HG03565 (cell line): ENCODE data around the gene FOXC2.

Experiments
- ATAC-seq: cut with Tn5 transposase; IDR thresholded peaks from one replicate; pipeline ENCODE4 v1.9.1; 2021; ENCODE audit warnings: mild to moderate bottlenecking, moderate library complexity; ENCODE audit not compliant: unreplicated experiment

Gene FOXC2

DNA sequence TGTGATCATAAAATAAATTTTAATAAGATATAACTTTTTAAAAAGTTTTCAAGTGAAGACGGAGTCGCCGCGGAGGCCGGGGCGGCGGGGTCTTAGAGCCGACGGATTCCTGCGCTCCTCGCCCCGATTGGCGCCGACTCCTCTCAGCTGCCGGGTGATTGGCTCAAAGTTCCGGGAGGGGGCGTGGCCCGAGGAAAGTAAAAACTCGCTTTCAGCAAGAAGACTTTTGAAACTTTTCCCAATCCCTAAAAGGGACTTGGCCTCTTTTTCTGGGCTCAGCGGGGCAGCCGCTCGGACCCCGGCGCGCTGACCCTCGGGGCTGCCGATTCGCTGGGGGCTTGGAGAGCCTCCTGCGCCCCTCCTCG, at the start of gene FOXC2:
Gene FOXC2 (plus strand): TSS at position 229 of the 365 bp plus-strand sequence. CDS start 507 bp downstream, outside the sequence.
- ATAC-seq, result no peak

DNA sequence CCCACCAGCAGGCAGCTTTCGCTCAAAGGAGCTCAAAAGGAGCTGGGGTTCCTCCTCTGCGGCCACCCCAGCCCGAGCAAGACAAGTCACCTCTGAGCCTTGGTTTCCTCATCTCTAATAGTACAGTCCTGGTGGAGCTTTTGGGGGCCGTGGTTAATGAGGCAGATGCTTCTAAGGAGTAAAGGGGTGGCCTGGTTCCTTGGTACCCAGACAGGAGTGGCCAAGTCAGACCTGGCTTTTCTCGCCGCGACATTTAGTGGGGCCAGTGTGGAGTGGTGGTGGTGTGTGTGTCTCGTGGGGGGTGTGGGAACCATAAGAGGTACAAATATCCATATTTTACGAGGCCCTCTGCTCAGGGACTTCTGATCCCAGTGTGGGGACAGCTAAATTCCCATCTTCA, 49.6 kb upstream of the FOXC2 start:
- ATAC-seq, result no peak

DNA sequence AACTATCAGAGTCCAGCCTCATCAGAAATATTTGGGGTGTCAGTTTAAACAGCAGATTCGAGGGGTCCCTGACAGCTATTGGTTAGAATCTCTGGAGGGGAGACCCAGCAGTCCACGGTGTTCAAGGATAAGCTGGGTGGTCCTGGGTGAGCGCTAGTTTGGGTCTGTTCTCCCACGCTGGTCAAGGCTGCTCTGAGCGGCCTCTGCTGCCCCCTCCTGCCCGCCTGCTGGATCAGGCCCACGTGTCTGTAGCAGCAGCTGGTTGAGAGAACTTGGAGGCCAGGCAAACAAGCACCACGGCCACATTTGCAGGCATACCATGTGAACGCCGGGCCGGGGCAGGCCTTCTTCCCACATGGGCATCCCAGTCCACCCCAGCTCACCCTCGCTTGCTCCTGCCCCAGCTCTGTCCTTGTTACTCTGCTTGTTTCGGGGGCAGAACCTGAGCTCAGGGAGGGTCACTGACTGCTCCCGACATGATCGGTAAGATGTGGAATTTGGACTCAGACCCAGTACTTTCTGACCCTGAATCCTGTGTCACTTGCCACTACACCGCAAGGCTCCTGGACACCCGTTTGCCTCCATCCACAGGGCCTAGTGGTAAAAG, 48.9 kb upstream of the FOXC2 start:
- no peak for ATAC-seq

DNA sequence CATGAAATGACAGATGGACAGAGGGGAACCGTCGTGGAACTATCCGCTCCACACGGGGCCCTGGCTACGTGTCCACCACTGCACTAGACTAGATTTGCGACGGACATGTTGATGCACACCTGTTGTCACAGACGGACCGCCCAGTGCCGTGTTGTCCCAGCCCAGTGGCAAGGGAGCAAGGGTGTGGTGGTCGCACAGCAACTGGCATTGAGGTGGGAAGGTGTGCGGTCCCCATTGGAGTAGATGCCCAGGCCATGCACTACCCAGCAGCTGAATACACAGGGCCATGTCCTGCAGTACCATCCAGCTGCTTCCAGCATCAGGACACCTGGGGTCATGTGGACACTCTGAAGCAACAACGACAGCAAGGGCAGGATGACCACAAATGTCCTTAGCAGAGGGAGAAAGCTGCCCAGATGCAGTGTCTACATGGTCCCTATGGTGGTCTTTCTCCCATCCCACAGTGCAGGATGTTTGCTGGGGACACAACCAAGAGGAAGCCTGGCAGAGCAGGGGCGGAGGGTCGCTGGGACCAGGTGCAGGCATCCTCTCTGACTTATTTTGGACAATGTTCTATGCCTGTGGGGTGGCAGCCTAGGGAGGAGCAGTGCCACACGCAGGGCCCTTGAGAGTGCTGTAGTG, 47.5 kb upstream of the FOXC2 start:
- ATAC-seq, result no peak

DNA sequence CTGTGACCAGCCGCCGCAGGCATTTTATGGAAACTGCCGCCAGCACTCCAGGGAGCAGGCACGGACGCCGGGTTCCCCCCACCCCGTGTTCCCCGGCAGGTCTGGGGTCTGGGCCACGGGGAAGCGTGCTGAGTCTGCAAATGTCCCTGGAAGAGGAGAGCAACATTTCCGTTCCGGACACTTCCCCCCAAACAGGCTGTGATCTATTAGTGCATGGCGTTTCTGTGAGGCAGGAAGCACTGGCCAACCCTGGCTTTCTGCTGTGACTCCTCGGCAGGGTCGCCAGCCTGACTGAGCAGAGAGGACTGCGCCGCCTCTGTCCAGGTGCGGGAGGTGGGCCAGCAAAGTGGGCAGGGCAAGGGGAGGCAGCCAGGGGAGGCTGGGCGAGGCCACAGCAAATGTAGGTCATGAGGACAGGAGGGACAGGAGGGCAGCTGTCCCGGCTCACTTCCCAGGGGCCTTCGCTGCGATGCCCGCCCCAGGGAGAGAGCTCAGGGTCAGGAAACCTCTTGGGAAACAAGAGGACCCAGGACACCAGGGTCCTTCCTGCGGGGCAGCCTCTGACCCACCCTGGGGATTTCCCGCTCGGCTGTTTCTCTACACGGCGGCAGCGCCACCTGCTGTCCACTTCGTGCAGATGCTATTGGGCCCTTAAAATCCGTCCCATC, 46.8 kb upstream of the FOXC2 start:
- no peak for ATAC-seq

DNA sequence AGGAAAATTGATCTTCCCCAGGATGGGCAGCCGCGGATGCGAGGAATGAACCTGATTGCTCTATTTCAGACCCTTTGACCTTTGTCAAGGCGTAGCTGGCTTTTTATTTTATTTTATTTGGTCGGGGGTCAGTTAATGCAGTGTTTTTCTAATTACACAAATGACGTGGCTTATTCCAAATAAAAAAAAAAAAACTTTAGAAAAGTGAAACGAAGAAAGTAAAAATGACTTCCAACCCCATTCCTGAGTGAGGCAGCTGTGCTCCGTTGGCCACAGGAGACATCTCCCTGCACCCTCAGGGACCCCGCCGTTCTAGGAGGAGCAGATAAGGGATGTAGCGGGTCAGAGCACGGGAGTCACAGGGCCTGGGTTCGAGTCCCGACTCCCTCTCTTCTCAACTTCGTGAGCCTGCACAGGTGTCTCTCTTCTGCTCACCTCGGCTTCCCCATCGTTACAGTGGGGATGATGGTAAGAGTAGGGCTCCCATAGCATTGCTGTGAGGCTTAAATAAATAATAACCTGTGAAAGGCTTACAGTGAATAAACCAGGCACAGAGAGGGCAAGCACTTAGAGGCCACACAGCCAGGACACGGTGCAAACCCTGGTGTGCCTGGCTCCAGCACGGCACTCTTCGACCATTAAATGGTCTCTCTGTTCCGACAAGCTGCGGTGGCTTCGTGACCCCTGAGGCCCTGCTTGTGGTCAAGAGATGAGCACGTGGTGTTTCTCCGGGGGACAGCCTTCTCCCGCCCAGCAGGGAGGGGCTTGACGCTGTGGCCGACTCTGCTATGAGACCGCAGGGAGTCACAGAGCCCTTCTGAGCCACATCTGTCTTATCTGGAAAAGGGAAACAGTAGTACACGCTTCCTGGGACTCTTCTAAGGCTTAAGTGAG, 46.1 kb upstream of the FOXC2 start:
- ATAC-seq, result no peak

DNA sequence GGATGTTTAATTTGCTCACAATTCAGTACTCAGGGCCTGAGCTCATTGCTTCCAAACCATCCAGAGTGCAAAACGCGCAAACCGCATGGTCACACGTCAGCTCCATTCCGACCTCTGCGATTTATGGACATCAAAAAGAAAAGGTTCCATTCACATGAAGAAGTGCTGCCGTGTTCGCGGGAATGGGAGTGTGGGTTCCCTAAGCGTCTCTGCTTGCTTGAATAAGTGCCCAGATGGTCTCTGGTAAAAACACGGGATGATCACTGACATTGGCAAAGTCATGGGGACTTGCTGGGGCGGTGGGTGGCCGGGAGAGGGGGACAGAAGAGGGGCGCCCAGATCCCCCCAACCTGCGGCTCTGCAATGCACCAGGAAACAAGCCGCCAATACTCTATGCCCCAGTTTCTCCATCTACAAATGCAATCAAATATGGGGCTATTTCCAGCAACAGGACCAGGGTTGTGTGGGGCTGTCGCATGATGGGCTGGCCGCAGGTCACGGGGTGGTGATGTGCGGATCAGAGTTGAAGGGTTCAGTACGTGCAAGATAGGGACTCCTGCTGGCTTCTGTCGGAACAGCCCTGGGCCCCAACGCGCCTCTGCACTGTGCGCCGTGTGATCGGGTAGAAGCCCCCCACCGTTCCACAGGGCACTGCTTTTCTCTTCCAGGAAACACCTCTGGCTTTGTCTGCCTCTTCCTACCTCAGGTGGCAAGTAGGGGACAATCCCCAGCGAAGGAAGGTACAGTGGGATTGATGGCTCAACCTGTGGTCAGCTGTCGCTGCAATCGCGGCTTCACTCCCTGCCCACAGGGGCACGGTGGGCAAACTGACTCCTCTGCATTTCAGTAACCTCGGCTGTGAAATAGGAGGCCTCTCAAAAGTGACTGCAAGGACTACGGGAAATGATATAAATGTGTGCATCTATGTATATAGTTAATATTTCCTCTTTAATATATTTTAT, 45.1 kb upstream of the FOXC2 start:
- ATAC-seq, result no peak

DNA sequence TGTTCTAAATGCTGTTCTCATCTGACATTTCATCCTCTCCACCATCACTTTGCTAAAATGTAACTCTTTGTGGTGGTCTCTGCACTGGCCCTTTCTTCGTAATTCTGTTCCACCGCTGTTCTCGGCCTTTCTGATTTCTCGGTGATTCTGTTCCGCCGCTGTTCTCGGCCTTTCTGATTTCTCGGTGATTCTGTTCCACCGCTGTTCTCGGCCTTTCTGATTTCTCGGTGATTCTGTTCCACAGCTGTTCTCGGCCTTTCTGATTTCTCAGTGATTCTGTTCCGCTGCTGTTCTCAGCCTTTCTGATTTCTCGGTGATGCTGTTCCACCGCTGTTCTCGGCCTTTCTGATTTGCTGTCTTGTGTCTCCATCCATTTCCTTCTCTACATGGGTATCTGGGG, 44.0 kb upstream of the FOXC2 start:
- ATAC-seq, result no peak

DNA sequence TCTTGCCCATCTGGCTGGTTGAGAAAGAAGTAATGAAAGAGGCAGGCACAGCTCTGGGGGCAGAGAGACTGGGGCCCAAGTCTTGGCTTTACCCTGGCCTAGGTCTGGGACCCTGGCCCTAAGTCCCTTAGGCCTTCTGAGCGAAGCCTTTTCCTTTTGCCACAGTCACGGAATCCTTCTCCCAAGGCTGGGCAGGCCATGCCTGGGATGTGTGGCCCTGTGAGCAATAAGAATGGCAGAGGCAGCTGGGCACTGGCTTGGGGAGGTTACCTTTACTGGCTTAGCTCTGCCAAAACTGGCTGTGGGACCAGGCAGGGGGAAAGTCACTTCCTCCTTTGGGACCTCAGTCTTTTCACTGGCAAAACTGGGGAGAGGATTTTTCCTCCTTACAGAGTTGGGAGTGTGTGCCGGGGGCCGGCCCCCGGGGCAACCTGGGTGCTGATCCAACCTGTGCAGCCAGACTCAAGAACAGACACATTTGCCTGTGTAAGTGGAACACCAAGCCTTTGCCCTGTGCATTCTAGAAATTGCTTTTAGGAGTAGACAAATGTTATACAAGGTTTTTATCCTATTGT, 43.4 kb upstream of the FOXC2 start:
- ATAC-seq, result no peak

DNA sequence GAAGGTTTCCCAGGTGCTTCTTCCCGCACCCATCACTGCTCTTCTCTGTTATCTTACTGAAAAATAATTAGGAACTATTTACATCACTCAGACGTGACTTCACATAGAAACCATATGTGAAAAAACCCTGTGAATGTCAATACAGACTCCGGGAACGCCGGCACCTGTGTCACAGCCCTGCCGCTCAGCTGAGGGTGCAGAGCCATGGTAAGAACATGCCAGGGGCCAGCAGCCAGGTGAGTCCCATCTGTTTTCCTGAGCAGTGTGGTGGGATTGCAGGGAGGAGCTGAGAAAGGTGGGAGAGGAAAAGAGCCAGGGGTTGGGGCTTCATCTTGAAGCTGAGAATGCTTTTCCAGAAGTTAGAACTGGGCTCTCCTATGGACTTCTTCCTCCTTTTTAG, 42.6 kb upstream of the FOXC2 start:
- ATAC-seq, result no peak

DNA sequence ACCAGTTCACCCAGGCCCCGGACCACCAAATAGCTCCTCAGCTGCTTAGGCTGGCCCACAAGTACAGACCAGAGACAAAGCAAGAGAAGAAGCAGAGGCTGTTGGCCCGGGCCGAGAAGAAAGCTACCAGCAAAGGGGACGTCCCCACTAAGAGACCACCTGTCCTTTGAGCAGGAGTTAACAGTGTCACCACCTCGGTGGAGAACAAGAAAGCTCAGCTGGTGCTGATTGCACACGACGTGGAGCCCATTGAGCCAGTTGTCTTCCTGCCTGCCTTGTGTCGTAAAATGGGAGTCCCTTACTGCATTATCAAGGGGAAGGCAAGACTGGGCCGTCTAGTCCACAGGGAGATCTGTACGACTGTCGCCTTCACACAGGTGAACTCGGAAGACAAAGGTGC, 40.9 kb upstream of the FOXC2 start:
- no peak for ATAC-seq

DNA sequence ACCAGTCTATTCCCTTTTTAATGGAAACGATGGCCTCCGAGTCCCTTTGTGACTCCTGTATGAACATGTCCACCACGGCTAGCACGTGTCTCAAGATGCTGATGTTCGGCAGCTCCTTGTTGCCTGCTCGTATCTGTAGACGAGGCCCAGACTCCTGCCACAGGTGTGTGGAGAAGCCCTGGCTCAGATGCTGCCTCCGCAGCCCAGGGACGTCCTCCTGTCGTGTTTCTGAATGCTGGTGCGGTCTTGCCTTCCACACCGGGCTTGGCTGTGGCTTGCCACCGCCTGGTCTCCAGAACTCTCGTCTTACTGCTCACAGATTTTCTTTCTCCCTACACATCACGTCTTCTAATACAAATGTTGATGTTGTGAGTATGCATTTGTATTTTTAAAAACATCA, 39.3 kb upstream of the FOXC2 start:
- no peak for ATAC-seq

DNA sequence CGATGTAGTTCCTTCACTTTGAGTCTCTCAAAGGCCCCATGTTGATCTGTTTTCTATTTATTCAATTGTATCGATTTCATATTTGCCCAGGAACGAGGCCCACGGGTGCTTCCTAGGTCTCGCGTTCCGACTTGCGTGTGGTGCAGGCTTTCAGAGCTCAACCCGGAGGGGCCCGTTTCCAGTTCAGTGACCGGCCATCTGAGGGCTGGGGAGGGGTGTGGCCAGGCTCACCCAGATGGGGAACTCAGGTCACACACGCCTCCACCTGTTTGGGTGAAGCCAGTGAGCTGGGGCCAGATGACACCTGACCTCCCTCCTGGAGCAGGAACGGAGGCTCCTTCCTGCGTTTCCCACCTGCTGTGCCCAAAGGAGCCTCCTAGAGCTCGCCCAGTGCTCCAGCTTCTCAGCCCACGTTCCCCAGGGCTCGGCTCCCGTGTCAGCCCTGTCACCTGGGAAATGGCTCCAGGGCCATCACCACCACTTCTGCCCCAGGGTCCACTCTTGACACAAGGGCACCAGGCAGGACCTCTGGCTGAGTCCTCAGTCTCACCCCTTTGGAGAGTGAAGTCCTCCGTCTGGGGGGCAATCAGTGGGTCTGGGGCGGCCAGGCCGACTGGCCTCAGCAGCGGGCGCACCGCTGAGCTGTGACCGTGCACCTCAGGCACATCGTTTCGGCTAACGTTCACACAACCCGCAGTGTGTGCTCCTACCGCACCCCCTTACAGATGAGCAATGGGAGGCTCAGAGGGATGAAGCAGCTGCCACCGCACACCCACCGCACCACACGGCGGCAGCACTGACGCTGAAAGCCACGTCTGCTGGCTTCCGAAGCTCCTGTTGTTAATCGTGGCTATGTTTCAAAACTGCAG, 38.3 kb upstream of the FOXC2 start:
- ATAC-seq, result no peak

DNA sequence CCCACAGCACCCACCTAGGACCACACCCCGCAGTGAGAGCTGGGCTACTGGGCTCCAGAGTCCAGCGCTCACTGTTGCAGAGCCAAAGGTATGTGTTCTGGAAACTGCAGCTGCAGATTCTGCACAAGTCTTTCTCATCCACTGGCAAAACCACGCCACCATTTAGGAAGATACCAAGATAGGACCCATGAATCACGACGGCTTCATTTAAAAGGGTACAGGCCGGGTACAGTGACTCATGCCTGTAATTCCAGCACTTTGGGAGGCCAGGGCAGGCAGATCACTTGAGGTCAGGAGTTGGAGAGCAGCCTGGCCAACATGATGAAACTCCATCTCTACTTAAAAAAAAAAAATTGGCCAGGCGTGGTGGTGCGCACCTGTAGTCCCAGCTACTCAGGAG, 37.5 kb upstream of the FOXC2 start:
- ATAC-seq, result no peak

DNA sequence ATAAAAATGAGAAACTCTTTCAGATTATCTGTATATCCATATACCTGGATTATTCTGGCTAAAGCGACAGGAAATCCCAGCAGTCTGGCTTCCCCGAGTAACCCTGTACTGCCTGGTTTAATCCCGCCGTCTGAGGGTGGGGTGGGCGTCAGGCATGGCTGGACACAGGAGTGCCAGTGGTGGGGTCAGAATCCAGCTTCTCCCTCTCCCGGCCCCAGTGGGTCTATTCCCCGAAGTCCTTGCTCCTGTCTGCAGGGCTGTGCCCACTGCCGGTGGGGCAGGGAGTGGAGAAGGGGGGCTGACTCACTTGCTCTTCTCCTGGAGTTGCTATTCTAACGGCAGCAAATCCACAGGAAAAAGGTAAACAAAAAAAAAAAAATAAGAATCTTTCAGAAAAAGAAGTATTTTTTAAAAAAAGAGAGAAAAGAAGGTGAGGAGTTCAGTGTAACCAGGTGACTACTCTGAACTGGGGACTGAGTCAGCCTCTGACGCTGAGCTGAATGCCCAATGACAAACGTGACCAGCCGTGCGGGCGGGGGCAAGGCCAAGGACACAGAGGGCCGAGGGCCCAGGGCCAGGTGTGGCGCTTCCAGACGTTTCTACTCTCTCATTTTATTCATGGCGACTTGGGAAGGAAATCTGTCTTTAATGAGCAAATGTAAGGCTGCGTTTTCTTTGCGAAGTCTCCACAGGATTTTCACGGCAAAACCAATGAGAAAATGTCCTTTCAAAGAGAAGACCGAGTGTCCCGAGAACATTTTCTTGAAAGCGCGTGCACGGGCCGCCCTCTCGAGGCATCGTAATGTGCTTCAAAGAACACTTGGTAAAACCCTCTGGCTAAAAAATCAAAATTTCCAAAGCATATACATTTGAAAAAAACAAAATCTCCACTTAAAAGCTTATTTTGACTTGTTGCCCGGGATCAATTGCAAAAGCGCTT, 36.1 kb upstream of the FOXC2 start:
- ATAC-seq, result no peak

DNA sequence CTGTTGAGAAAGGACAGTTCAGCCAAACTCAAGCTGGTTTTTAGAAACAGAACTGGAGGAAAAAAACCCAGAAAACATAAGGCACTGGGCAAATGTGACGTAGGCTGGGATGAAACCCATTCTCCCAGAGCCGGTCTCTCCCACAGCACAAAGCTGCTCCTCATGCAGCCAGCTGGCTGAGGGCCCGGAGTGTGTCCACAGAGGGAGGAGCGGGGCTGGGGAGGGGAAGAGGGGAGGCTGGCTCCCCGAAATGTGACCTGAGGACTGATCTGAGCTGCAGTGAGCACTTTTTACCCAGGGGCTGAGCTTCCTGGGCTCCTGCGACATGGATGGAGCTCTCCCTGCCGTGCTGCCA, 35.5 kb upstream of the FOXC2 start:
- ATAC-seq, result no peak

DNA sequence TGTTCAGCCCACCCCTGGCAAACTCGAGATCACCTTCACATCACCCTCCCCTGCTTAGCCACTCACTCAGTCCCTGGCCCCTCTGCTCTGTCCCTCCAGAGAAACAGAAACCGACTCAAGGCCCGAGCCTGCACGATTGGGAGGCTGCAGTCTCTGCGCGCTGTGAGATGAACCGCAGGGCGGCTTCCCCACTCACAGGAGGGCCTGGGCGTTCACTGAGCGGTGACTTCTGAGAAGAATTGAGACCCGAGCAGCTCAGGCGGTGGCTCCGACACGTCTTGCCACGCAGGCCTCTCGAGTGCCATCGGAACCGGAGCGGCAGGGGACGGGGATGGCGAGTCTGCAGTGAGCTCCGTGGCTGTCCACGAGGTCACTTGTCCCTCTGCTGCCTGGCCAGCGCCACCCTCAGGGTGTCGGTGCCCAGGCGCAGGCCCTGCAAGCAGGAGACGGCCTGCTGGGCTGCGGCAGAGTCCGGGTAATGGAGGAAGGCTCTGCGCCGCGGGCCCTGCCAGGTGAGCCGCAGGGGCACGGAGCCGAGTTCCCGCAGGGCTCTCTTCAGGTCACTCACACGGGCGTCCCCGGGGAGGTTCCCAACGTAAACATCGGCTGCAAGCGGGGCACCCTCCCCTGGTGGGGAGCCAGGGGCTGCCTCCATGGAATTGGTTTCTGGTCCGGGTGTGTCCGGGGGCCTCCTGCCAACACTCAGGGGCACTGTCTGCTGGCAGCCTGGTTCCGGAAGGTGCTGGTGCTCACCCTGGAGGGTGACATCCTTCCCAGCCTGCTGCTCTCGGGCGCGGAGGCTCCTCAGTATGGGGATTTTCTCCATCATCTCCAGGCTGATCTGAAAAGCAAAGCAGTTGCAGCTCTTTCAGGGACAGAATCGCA, 34.7 kb upstream of the FOXC2 start:
- no peak for ATAC-seq
